Motor neuron (in vitro differentiated cells): ENCODE data around the gene MAD1L1. TPM values are rescaled to one million over a fixed set of nuclear protein-coding genes. Genes with fewer than 3 reads are reported as not detected.

Experiments
- ATAC-seq, 8 experiments: fragments of 200-7000 bp; cut with Tn5 transposase; replicated peaks in 6 of 8; 2 replicates each; pipeline ENCODE4 v1.8.0; 2021; ENCODE audit warnings: mild to moderate bottlenecking in 8 of 8, moderate library complexity in 8 of 8
- H3K27ac ChIP-seq, 2 donors: fragments of 250-450 bp; sonication (Bioruptor Pico); 2 replicates each; pipeline ENCODE4 v1.9.0; 2021; ENCODE audit warnings: antibody characterized with exemption in 2 of 2, mild to moderate bottlenecking in 2 of 2, moderate library complexity in 1 of 2
- H3K4me1 ChIP-seq, 2 donors: fragments of 250-450 bp; sonication (Bioruptor Pico); replicated peaks in 1 of 2; 2 replicates each; pipeline ENCODE4 v1.6.1; 2021; ENCODE audit warnings: antibody characterized with exemption in 2 of 2, mild to moderate bottlenecking in 2 of 2, moderate library complexity in 1 of 2
- H3K4me3 ChIP-seq, 5 donors: fragments of 250-450 bp; sonication (Bioruptor Pico); 2 replicates each; pipeline ENCODE4 v1.9.0; 2021; ENCODE audit warnings: antibody characterized with exemption in 5 of 5, mild to moderate bottlenecking in 5 of 5, moderate library complexity in 4 of 5
- WGBS, 10 experiments: fragments of 450-650 bp; shearing (Covaris generic); methylation state at CpG; one replicate each; pipeline ENCODE4 v1.0.0; 2022; 5-methylcytosine and 5-hydroxymethylcytosine counted together
- in situ Hi-C, 9 experiments: fragments of 400-800 bp; cut with MboI; loops; one replicate each; pipeline ENCODE4 v1.15.0; 2021; ENCODE audit warnings: low sequenced_read_pairs in 9 of 9, low pct_unique_long_range_greater_than_20kb in 2 of 9; ENCODE audit not compliant: unreplicated experiment in 9 of 9
- total RNA-seq, 8 experiments: library from RNA; unstranded; fragments of 300-600 nt; gene quantifications; 2 replicates each; pipeline versions ENCODE4 v1.2.3 to v1.2.4, GENCODE V29; 2022

MAD1L1 gene
- total RNA-seq, 8 experiments from 2014 or later = 24.0 to 68.8 (median 32.4) TPM

DNA sequence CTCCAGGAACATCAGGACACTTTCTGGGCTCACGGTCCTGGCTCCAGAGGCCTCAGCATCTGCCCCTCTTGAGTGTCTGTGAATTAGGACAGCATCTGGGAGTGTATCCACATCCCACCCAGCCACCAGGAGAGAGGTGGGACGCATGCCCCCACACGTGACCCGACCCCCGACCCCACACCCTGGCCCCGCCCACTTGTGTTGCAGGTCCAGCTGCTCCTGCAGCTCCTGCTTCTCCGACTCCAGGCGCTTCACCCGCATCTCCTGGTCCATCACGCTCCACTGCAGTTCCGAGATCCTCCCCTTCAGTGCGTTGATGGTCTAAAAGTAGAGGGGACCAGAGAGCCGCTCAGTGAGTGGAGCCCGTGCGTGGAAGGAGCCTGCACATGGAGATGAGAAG, 13.6 kb downstream of the MAD1L1 start:
- WGBS, 10 experiments = 60 to 100% methylated on average over 1 to 2 of the region's 15 CpGs; no CpG with 5 or more reads in 8 of the 10 experiments
- Histone ChIP-seq H3K4me3 (no peak overlapping the region), H3K4me1 (no peaks in the 10 kb centered on the region), H3K27ac (no peak overlapping the region)
- in situ Hi-C loops = loop anchor here in 4 of 9 experiments (10.0 to 25.0 kb wide), 4 partner anchors 557 to 657 kb away; partner anchors contain the start of genes ELFN1 (in 2 of the 4), PSMG3 (in 2 of the 4) and TMEM184A (in 1 of the 4)
- ATAC-seq = no peak

- H3K4me3 ChIP-seq = no peak overlapping the region
- ATAC-seq = no peak
- in situ Hi-C loops = loop anchor here in 4 of 9 experiments (10.0 to 25.0 kb wide), 4 partner anchors 556 to 656 kb away; partner anchors contain the start of genes ELFN1 (in 2 of the 4), PSMG3 (in 2 of the 4) and TMEM184A (in 1 of the 4)
- H3K4me1 ChIP-seq = no peaks in the 10 kb centered on the region
- 73 to 80% methylated on average over 1 to 3 of the region's 9 CpGs; no CpG with 5 or more reads in 8 of the 10 experiments for WGBS, 10 experiments
- H3K27ac ChIP-seq = no peak overlapping the region
Observed at GRCh38 chr7:2218444-2218785, 14.3 kb downstream of the MAD1L1 start.

DNA sequence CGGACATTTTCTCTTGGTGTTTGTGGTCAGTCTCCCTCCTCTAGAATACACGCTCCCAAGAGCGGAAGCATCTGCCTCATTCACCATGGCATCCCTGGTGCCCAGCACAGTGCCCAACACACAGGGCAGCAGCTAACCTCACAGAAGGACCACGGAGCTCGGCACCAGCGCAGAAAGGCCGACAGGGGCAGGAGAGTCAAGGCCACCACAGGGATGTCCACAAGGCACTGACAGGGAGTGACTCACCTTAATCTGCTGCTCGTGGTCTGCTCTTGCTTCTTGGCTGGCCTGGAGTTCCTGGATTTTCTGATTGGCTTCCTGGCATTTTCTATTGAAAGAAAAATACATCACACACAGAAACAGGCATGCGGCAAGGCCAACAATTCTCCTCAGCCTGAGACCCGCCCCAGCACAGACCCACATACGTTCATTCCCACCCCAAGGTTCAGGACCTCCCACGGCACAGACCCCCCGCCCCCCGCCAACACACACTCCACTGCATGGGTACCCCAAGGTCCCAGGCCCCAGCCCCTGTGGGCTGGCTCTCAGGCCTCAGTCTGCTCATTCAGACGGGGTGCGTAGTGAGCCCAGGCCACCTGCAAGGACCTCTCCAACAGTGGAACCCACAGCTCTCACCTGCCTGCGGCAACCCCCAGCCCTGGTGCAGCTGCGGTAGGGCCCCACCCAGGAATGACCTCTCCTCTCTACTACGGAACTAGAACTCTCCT, 14.9 kb downstream of the MAD1L1 start:
- in situ Hi-C loops = loop anchor here in 4 of 9 experiments (10.0 to 25.0 kb wide), 4 partner anchors 556 to 656 kb away; partner anchors contain the start of genes ELFN1 (in 2 of the 4), PSMG3 (in 2 of the 4) and TMEM184A (in 1 of the 4)
- no peak overlapping the region for H3K4me3 ChIP-seq
- no peak overlapping the region for H3K27ac ChIP-seq
- ATAC-seq = no peak
- WGBS, 10 experiments = 96 to 100% (median 100%) methylated on average over 2 to 3 of the region's 19 CpGs; no CpG with 5 or more reads in 6 of the 10 experiments
- H3K4me1 ChIP-seq = no peaks in the 10 kb centered on the region

GRCh38 chr7:2217206-2217605, 15.5 kb downstream of the MAD1L1 start:
- in situ Hi-C loops = loop anchor here in 4 of 9 experiments (10.0 to 25.0 kb wide), 4 partner anchors 555 to 655 kb away; partner anchors contain the start of genes ELFN1 (in 2 of the 4), PSMG3 (in 2 of the 4) and TMEM184A (in 1 of the 4)
- 78 to 100% (median 91%) methylated on average over 1 to 6 of the region's 10 CpGs; no CpG with 5 or more reads in 4 of the 10 experiments for WGBS, 10 experiments

GRCh38 chr7:2215851-2216250, 16.9 kb downstream of the MAD1L1 start:
- in situ Hi-C loops = loop anchor here in 4 of 9 experiments (10.0 to 25.0 kb wide), 4 partner anchors 554 to 654 kb away; partner anchors contain the start of genes ELFN1 (in 2 of the 4), PSMG3 (in 2 of the 4) and TMEM184A (in 1 of the 4)
- no peak overlapping the region for H3K4me3 ChIP-seq
- WGBS, 10 experiments = 67 to 100% (median 100%) methylated on average over 1 to 3 of the region's 17 CpGs; no CpG with 5 or more reads in 7 of the 10 experiments
- no peak for ATAC-seq
- peaks cover 4 to 7% of the 10 kb centered on the region in 2 donors for H3K4me1 ChIP-seq
- H3K27ac ChIP-seq = no peak overlapping the region

More at GRCh38 chr7:2217206-2217605, 15.5 kb downstream of the MAD1L1 start:
- H3K27ac ChIP-seq = no peak overlapping the region
- H3K4me3 ChIP-seq = no peak overlapping the region
- no peak for ATAC-seq
- H3K4me1 ChIP-seq = no peaks in the 10 kb centered on the region

- no peak overlapping the region for H3K4me3 ChIP-seq
- in situ Hi-C loops = loop anchor here in 4 of 9 experiments (10.0 to 25.0 kb wide), 4 partner anchors 552 to 652 kb away; partner anchors contain the start of genes ELFN1 (in 2 of the 4), PSMG3 (in 2 of the 4) and TMEM184A (in 1 of the 4)
- peaks cover 4 to 7% of the 10 kb centered on the region in 2 donors for H3K4me1 ChIP-seq
- ATAC-seq = no peak
- WGBS, 10 experiments = 80 to 100% (median 85%) methylated on average over 1 to 4 of the region's 9 CpGs; no CpG with 5 or more reads in 5 of the 10 experiments
- no peak overlapping the region for H3K27ac ChIP-seq
Observed at GRCh38 chr7:2214636-2215035, 18.1 kb downstream of the MAD1L1 start.

DNA sequence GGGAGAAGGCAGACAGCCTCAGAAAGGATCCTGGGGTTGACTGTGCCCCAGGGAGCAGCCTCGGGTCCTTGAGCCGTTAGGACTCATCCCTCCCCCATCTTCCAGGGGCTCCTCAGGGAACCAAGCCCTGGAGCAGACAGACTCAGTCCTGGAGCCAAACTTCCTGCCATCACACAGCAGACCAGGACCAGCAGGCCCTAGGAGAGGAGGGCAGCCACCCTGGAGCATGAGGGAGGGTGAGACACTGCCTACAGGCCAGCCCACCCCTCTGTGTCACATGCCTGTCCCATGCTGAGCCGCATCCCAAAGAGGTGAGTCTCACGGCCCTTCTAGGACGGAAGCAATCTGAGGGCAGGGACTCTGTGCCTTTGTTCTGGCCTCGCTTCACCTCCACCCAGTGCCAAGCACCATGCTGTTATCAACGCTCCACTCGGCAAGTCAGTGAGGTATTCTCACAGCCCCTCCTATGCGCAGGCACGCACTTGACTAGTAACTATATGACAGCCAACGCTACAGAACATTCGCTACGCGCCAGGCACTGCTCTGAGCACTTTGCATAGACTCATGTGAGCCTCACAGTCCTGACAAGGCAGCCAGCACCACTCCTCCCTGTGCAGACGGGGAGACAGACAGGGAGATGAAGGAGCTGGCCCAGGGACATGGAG, 19.1 kb downstream of the MAD1L1 start:
- WGBS, 10 experiments = 81 to 95% (median 85%) methylated on average over 2 to 6 of the region's 15 CpGs; no CpG with 5 or more reads in 4 of the 10 experiments
- ATAC-seq = no peak
- no peak overlapping the region for H3K27ac ChIP-seq
- no peak overlapping the region for H3K4me3 ChIP-seq
- H3K4me1 ChIP-seq = peaks cover 7 to 10% of the 10 kb centered on the region in 2 donors
- in situ Hi-C loops = loop anchor here in 4 of 9 experiments (10.0 to 25.0 kb wide), 4 partner anchors 551 to 651 kb away; partner anchors contain the start of genes ELFN1 (in 2 of the 4), PSMG3 (in 2 of the 4) and TMEM184A (in 1 of the 4)

DNA sequence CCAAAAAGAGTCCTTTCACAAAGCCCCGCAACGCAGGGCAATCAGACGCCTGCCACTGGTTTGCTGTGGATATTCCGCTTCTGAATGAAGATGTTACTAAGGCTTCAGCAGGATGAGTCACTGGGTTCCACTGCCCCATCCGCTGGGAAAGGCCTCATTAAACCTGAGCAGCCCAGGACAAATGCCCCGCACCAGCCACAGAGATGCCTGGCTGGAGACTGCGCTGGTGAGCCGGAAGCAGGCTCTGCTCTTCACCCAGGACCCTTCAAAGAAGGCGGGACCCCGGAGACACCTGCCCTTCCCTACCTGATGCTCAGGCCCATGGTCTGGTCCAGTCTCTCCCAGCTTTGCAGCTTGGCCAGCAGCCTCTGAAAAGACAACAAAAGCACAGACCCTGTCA, 19.8 kb downstream of the MAD1L1 start:
- WGBS, 10 experiments = 81 to 100% (median 93%) methylated on average over 2 to 5 of the region's 10 CpGs; no CpG with 5 or more reads in 6 of the 10 experiments
- H3K27ac ChIP-seq = no peak overlapping the region
- no peak for ATAC-seq

GRCh38 chr7:2211926-2212325, 20.8 kb downstream of the MAD1L1 start:
- Histone ChIP-seq H3K4me3 (no peak overlapping the region), H3K4me1 (peaks cover 7 to 10% of the 10 kb centered on the region in 2 donors), H3K27ac (no peak overlapping the region)
- no peak for ATAC-seq
- in situ Hi-C loops = loop anchor here in 4 of 9 experiments (10.0 to 25.0 kb wide), 4 partner anchors 550 to 650 kb away; partner anchors contain the start of genes ELFN1 (in 2 of the 4), PSMG3 (in 2 of the 4) and TMEM184A (in 1 of the 4)
- 90 to 100% (median 100%) methylated on average over 2 to 3 of the region's 13 CpGs; no CpG with 5 or more reads in 5 of the 10 experiments for WGBS, 10 experiments

More for the DNA sequence above, 19.8 kb downstream of the MAD1L1 start:
- no peak overlapping the region for H3K4me3 ChIP-seq
- in situ Hi-C loops = loop anchor here in 4 of 9 experiments (10.0 to 25.0 kb wide), 4 partner anchors 551 to 651 kb away; partner anchors contain the start of genes ELFN1 (in 2 of the 4), PSMG3 (in 2 of the 4) and TMEM184A (in 1 of the 4)
- H3K4me1 ChIP-seq = peaks cover 7 to 10% of the 10 kb centered on the region in 2 donors

GRCh38 chr7:2211259-2211880, 21.4 kb downstream of the MAD1L1 start:
- WGBS, 10 experiments = 0 to 100% (median 52%) methylated on average over 1 to 11 of the region's 15 CpGs; no CpG with 5 or more reads in 2 of the 10 experiments
- in situ Hi-C loops = loop anchor here in 4 of 9 experiments (10.0 to 25.0 kb wide), 4 partner anchors 549 to 649 kb away; partner anchors contain the start of genes ELFN1 (in 2 of the 4), PSMG3 (in 2 of the 4) and TMEM184A (in 1 of the 4)
- no peak overlapping the region for H3K27ac ChIP-seq
- H3K4me3 ChIP-seq = no peak overlapping the region
- H3K4me1 ChIP-seq = peaks cover 7 to 10% of the 10 kb centered on the region in 2 donors
- no peak for ATAC-seq

DNA sequence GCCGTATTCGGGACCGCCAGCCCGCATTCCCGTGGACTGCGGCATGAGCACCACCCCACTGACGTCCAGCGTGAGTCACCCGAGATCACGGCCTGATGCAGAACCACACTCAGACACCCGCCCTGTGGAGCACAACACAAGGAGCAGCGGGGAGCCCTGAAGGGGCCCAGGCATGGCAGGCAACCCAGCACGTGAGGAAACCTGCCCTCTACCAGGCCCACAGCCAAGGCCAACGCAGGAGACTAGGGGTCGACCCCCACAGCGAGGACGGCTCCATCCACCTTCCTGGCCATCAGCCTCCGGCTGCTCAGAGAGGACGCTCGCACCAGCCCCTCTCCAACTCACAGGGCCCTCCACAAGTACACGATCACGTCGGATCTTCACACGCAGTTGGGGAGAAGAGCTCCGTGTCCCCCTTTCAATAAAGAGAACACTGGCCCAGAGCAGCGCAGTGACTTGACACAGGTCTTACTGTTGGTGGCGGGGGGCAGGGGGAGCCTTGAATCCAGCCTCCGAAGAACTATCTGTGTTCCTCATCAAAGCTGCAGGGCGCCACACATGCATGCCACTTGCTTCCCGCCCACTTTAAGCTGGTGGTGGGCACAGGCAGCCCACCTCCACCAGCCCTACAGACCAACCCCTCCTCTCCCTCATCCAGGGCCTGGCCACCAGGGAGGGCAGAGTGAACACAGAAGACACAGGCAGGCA, 22.0 kb downstream of the MAD1L1 start:
- Histone ChIP-seq H3K4me3 (no peak overlapping the region), H3K27ac (no peak overlapping the region), H3K4me1 (peaks cover 7 to 10% of the 10 kb centered on the region in 2 donors)
- 80 to 100% (median 86%) methylated on average over 1 to 8 of the region's 30 CpGs; no CpG with 5 or more reads in 6 of the 10 experiments for WGBS, 10 experiments
- no peak for ATAC-seq
- in situ Hi-C loops = loop anchor here in 4 of 9 experiments (10.0 to 25.0 kb wide), 4 partner anchors 548 to 648 kb away; partner anchors contain the start of genes ELFN1 (in 2 of the 4), PSMG3 (in 2 of the 4) and TMEM184A (in 1 of the 4)
